22Rv1 (cell line): Measurements from ENCODE around the gene CHM.

Source experiments
- H3K27ac ChIP-seq: fragments of 450-650 bp; 2 replicates; pipeline ENCODE4 v1.5.1; 2017
- ZFX ChIP-seq: fragments of 450-650 bp; IDR thresholded peaks from 2 replicates; pipeline ENCODE4 v1.6.1; 2017; ENCODE audit warnings: antibody characterized with exemption, borderline replicate concordance
- TF ChIP-seq, protein P1 (sequence below): fragments of 450-650 bp; IDR thresholded peaks from 2 replicates; pipeline ENCODE4 v1.5.1; 2017; ENCODE audit warnings: mild to moderate bottlenecking

Gene CHM, protein sequence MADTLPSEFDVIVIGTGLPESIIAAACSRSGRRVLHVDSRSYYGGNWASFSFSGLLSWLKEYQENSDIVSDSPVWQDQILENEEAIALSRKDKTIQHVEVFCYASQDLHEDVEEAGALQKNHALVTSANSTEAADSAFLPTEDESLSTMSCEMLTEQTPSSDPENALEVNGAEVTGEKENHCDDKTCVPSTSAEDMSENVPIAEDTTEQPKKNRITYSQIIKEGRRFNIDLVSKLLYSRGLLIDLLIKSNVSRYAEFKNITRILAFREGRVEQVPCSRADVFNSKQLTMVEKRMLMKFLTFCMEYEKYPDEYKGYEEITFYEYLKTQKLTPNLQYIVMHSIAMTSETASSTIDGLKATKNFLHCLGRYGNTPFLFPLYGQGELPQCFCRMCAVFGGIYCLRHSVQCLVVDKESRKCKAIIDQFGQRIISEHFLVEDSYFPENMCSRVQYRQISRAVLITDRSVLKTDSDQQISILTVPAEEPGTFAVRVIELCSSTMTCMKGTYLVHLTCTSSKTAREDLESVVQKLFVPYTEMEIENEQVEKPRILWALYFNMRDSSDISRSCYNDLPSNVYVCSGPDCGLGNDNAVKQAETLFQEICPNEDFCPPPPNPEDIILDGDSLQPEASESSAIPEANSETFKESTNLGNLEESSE

DNA sequence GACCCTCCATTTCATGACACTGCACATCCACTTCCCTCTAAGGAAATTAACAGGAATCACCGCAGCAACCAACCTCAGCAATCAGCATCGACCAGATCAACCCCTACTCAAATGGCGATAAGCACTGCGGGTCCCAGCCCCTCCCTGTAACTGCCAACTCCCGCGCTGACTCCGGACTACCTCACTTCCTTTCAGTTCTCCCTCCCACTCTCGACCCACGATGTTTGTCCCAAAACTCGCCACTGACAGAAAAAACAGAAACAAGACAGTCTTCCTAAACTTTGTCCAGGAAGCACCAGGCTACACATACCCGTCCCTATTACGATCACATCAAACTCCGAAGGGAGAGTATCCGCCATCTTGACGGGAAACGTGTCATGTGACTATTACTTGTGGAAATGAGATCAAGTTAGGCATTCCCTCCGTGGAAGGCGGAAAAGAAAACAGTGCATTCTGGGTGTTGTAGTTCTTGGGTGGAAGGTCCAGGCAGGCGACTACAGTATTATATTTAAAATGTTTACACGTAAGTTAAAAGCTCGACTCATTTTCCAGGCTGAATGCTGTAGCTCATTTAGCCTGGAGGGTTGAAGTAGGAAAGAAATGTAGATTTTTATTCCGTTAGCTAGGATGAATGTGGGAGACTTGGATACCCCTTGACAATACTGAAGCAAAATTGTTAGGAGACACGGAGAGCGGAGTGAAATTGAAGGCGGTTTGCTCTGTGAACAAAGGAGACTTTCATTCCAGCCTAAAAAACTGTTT, at the start of gene CHM:
Gene CHM (minus strand): TSS at position 385 of the 762 bp plus-strand sequence. CDS start 26 bp downstream, at position 359.
- H3K27ac ChIP-seq: peak within 1 kb of the TSS; percentile 74
- no peak for TF ChIP-seq ZFX
- TF ChIP-seq, protein P1, sequence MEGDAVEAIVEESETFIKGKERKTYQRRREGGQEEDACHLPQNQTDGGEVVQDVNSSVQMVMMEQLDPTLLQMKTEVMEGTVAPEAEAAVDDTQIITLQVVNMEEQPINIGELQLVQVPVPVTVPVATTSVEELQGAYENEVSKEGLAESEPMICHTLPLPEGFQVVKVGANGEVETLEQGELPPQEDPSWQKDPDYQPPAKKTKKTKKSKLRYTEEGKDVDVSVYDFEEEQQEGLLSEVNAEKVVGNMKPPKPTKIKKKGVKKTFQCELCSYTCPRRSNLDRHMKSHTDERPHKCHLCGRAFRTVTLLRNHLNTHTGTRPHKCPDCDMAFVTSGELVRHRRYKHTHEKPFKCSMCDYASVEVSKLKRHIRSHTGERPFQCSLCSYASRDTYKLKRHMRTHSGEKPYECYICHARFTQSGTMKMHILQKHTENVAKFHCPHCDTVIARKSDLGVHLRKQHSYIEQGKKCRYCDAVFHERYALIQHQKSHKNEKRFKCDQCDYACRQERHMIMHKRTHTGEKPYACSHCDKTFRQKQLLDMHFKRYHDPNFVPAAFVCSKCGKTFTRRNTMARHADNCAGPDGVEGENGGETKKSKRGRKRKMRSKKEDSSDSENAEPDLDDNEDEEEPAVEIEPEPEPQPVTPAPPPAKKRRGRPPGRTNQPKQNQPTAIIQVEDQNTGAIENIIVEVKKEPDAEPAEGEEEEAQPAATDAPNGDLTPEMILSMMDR: no peak

DNA sequence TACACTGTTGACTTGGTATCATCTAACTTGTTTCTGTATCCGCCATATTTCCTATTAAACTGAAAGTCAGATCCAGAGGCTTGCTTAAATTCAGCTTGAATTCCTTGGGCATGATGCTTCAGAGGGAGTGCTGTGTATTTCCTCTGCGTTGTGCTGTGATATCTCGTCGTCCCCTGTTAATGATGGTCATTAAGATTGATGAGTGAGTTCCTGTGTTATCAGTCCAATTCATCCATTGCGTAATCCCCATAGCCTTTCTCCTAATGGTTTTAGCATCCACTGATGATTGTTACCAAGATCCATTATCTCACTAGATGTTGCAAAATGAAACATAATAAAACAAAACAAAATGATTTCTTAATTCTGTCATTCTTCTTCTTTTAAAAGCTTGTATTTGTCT, 31.3 kb upstream of the CHM start:
- TF ChIP-seq ZFX: no peak
- TF ChIP-seq, protein P1: no peak
- no peak overlapping the region for H3K27ac ChIP-seq

DNA sequence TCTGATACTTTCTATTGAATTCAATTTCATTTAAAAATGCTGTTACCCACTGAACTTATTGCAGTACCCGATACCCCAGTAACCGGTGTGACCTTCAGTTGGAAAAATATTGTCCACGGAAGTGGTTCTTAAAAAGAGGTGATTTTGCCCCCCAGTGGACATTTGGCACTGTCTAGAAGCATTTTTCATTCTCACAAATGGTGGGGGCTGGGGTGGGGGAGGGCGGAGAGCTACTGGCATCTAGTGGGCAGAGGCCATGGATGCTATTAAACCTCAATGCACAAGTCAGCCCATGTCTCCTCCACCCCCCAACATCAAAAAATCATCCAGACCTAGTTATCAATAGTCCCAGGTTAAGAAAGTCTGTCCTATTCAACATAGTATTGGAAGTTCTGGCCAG, 19.6 kb upstream of the CHM start:
- no peak for TF ChIP-seq ZFX
- no peak overlapping the region for H3K27ac ChIP-seq

DNA sequence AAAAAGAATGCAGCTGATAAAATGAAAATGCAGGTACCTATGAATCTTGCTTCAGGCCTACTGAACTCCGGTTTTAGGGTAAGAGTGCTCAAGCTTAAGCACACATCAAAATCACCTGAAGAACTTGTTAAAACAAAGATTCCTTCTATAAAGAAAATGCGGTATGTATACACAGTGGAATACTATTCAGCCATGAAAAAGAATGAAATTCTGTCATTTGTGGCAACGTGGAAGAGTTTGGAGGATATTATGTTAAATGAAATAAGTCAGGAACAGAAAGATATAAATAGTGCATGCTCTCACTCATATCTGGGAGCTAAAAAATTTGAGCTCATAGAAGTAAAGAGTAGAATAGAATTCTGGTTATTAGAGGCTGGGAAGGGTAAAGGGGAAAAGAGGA, 14.0 kb upstream of the CHM start:
- no peak for TF ChIP-seq ZFX
- TF ChIP-seq, protein P1: no peak

DNA sequence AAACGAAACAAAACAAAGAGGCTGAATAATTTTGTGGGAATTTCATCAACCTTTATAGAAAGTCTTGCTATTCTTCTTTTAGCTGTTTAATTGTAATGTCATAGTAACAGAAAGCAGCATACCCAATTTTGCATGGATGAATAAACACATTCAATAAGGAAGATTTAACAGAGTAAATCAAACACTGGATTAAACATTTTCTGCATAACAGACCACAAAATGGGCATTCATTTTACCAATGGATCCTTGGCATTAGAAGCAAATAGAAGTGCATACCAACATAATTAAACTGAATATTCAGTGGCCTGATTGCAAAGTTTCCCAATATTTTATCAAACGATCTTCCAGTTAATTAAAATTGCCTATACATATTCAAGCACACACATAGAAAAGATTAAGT, 4.4 kb upstream of the CHM start:
- TF ChIP-seq ZFX: no peak
- TF ChIP-seq, protein P1: no peak
- no peak overlapping the region for H3K27ac ChIP-seq

More for the DNA sequence above, 14.0 kb upstream of the CHM start:
- H3K27ac ChIP-seq: no peak overlapping the region

DNA sequence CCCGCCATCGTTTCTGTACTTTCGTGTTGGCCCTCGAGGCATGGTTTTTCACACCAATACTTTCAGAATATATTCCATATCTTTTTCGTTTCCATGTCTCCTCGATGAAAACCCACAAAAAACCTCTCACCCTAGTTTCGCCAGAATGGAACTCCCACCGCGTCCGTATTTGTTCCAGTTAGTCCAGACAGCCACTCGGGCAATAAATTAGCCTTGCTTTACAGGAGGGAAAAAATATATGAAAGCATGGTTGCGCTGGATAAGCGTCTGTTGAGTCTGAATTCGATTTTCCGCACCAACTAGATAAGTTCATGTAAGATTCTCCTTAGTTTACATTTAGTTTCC, 550 bp upstream of the CHM start:
- TF ChIP-seq, protein P1: no peak
- no peak for TF ChIP-seq ZFX

DNA sequence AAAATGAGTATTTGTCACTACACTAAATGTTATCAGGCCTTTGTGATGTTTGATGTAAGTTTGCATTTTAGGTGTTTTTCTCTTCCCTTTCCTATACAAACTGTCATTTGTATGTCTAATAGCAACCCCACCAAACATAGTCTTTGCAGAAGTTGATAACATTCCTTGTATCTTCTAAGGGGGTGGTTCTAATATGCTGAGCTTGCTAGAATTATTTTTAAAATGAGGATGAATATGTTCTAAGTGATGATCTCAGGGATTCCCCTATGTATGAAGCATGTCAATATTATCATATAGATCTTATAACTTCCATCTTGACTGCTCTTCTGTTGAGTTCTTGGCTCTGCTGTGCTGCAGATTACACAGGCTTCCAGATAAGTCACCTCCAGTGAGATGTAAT, 3.1 kb downstream of the CHM start:
- TF ChIP-seq, protein P1: no peak
- TF ChIP-seq ZFX: no peak
- no peak overlapping the region for H3K27ac ChIP-seq

More for the DNA sequence above, 550 bp upstream of the CHM start:
- H3K27ac ChIP-seq: peak overlapping the region; percentile 74; the same call in 1 of the 2 replicates
